ENCODE measurements around the gene RALB. TPM values are rescaled to one million over a fixed set of nuclear protein-coding genes. Genes with fewer than 3 reads are reported as not detected.

The RALB gene
- total RNA-seq, 2 donors from 2014 or later = 92.6 to 132 TPM

DNA sequence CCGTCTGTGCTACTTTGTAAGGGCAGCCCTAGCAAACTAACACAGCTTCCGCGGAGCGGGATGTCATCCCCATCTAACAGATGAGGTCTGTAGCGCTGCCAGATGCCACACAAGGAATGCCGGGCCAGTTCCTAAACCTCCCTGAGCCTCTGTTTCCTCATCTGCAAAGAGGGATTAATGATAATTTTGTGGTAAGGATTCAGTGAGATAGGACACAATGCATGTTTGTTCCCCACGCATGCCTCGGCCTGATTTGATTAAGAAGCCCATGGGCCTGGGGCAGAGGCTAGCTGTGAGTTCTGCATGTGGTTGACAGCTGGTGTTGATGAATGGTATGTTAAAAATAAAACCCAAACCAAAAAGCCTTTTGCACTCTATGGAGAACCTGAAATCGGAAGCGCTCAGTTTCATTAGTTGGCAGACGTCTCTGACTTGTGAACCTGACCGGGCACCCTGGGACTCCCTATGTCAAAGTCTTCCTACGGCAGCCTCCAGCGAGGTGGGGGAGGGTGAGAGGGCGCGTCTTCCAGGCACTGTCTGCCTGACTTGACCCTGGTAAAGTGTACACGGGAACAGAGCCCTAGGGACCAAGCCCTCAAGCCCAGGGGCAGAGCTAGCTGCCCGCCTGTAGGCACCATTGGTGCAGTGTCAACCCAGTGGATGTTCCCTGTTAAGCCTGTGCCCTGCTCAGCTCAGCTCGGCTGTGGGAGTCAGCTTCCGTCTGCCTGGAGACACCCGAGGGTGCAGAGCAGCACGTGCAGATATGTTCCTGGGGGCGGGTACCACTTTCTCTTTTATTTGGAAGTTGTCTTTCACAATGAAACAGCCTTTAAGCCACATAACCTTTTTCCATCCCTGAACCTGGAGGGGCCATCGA, 78.5 kb downstream of the RALB start:
- WGBS = 81% methylated on average over 24 of the region's 24 CpGs
- H3K9me3 ChIP-seq = no peaks in the 10 kb centered on the region
- no peak overlapping the region for H3K4me3 ChIP-seq
- TF ChIP-seq POLR2A (IDR thresholded peaks at IDR 0.05) (no peak), POLR2AphosphoS5 (IDR thresholded peaks at IDR 0.05) (no peak)
- TF ChIP-seq, protein P1, sequence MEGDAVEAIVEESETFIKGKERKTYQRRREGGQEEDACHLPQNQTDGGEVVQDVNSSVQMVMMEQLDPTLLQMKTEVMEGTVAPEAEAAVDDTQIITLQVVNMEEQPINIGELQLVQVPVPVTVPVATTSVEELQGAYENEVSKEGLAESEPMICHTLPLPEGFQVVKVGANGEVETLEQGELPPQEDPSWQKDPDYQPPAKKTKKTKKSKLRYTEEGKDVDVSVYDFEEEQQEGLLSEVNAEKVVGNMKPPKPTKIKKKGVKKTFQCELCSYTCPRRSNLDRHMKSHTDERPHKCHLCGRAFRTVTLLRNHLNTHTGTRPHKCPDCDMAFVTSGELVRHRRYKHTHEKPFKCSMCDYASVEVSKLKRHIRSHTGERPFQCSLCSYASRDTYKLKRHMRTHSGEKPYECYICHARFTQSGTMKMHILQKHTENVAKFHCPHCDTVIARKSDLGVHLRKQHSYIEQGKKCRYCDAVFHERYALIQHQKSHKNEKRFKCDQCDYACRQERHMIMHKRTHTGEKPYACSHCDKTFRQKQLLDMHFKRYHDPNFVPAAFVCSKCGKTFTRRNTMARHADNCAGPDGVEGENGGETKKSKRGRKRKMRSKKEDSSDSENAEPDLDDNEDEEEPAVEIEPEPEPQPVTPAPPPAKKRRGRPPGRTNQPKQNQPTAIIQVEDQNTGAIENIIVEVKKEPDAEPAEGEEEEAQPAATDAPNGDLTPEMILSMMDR (IDR thresholded peaks at IDR 0.05) = no peak
- H3K27me3 ChIP-seq (replicated peaks; ENCODE audit: insufficient read depth) = no peaks in the 10 kb centered on the region
- no peak overlapping the region for H3K27ac ChIP-seq
- intact Hi-C loops (cut with DNase I) = no loop called here
- H3K4me1 ChIP-seq (replicated peaks) = no peaks in the 10 kb centered on the region
- H3K36me3 ChIP-seq = no peaks in the 10 kb centered on the region
- DNase-seq (ENCODE audit: low spot score) = no peak

DNA sequence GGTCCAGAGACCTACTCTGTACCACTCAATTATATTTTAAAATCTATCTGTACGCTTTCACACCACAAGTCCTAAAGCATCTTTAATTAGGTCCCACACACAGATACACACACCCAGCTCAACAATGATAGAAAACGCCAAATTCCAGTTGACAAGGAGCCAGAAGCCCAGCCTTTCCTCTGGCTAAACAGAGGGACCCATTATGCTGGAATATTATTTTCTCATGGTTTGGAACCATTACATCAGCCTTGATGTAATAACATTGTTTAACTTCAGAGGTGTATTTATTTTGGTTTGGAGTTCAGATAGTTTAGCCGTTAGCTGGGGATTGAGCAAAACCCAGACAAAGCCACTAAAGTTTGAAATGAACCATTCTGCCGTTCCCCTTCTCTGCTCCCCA, 79.3 kb downstream of the RALB start:
- WGBS = 57% methylated on average over 4 of the region's 4 CpGs

DNA sequence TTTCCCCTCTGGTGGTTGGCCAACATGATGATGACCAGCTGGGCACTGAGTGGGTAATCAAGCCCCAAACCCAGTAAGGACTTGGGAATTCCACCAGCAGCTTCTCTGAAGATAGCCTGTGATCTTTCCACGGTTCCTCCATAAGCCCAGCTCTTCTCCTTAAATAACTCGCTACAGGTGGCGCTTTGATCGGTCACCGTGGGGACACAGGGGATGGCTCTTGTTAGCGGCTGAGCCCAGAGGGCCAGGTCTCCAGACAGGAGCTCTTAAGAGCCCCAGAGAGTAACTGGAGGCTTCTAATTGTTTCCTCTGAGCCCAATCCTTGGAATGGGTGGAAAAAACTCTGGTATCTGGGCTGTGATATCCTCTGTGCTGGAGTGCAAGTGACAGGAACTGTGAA, 79.7 kb downstream of the RALB start:
- Histone ChIP-seq H3K27ac (no peak overlapping the region), H3K36me3 (no peaks in the 10 kb centered on the region), H3K27me3 (replicated peaks; ENCODE audit: insufficient read depth) (no peaks in the 10 kb centered on the region), H3K9me3 (no peaks in the 10 kb centered on the region), H3K4me1 (replicated peaks) (no peaks in the 10 kb centered on the region), H3K4me3 (no peak overlapping the region)
- WGBS = 90% methylated on average over 6 of the region's 6 CpGs
- DNase-seq (ENCODE audit: low spot score) = no peak
- TF ChIP-seq POLR2AphosphoS5 (IDR thresholded peaks at IDR 0.05) (no peak), POLR2A (IDR thresholded peaks at IDR 0.05) (no peak)
- TF ChIP-seq, protein P1 (IDR thresholded peaks at IDR 0.05) = no peak
- intact Hi-C loops (cut with DNase I) = no loop called here

More for the DNA sequence above, 79.3 kb downstream of the RALB start:
- Histone ChIP-seq H3K27ac (no peak overlapping the region), H3K36me3 (no peaks in the 10 kb centered on the region), H3K4me3 (no peak overlapping the region), H3K4me1 (replicated peaks) (no peaks in the 10 kb centered on the region), H3K27me3 (replicated peaks; ENCODE audit: insufficient read depth) (no peaks in the 10 kb centered on the region), H3K9me3 (no peaks in the 10 kb centered on the region)
- no peak for DNase-seq (ENCODE audit: low spot score)
- TF ChIP-seq, protein P1 (IDR thresholded peaks at IDR 0.05) = no peak
- TF ChIP-seq POLR2A (IDR thresholded peaks at IDR 0.05) = no peak
- intact Hi-C loops (cut with DNase I) = no loop called here

DNA sequence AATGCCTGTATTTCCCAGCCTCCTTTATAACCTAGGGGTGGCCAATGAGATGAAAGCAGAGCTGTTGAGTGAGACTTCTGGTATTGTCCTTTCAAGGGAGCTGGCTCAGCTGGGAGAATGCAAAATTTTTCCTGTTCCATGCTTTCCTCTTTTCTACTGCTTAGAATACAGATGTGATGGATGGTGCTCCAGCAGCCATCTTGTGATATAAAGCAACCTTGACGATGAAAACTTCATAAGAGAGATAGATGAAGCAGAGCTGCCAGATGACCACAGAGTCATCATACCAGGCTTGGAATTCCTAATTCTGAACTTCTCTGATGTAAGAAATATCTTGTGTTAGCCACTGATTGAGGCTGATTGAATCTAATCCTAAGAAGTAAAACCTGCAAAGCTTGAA, 81.4 kb downstream of the RALB start:
- Histone ChIP-seq H3K4me1 (replicated peaks) (no peaks in the 10 kb centered on the region), H3K36me3 (no peaks in the 10 kb centered on the region), H3K4me3 (no peak overlapping the region), H3K27ac (no peak overlapping the region), H3K9me3 (no peaks in the 10 kb centered on the region), H3K27me3 (replicated peaks; ENCODE audit: insufficient read depth) (no peaks in the 10 kb centered on the region)
- intact Hi-C loops (cut with DNase I) = no loop called here
- TF ChIP-seq POLR2AphosphoS5 (IDR thresholded peaks at IDR 0.05) (no peak), POLR2A (IDR thresholded peaks at IDR 0.05) (no peak)
- TF ChIP-seq, protein P1 (IDR thresholded peaks at IDR 0.05) = no peak
- no peak for DNase-seq (ENCODE audit: low spot score)
- WGBS = 93% methylated on average over 1 of the region's 1 CpG

DNA sequence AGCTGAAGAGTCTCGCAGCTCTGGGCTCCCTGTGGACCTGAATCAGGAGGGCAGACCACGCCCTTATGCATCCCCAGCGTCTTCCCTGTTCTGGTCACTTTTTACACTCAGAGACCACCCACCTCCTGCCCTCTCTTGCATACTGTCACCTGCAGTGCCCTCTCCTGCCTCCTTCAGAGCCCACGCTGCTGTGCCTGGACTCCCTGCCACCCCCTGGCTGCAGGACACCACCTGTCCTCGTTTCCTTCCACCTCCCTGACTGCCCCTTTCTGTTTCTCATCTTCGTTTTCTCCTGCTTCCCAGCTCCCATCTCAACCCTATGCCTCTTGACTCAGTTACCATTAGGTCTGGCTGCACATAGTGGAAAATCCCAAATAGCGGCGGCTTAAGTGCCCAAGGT, 84.1 kb downstream of the RALB start:
- Histone ChIP-seq H3K36me3 (no peaks in the 10 kb centered on the region), H3K4me3 (no peak overlapping the region), H3K27me3 (replicated peaks; ENCODE audit: insufficient read depth) (no peaks in the 10 kb centered on the region), H3K27ac (no peak overlapping the region), H3K4me1 (replicated peaks) (no peaks in the 10 kb centered on the region), H3K9me3 (no peaks in the 10 kb centered on the region)
- TF ChIP-seq POLR2A (IDR thresholded peaks at IDR 0.05) = no peak
- TF ChIP-seq, protein P1 (IDR thresholded peaks at IDR 0.05) = no peak
- TF ChIP-seq POLR2AphosphoS5 (IDR thresholded peaks at IDR 0.05) = no peak
- WGBS = 91% methylated on average over 8 of the region's 8 CpGs
- DNase-seq (ENCODE audit: low spot score) = no peak
- intact Hi-C loops (cut with DNase I) = no loop called here

Measured in prostate gland (tissue), 2 donors.